SK-N-SH treated with all-trans-retinoic acid at 6 μM for 48 hours (cell line): ENCODE results near the gene ADK.

Source experiments
- CREB5 ChIP-seq: fragments of 250-450 bp; sonication (Bioruptor Pico); IDR thresholded peaks from 2 replicates; pipeline ENCODE4 v1.5.1; 2020; ENCODE audit warnings: low read depth, mild to moderate bottlenecking, moderate library complexity
- CSRNP3 ChIP-seq: fragments of 250-450 bp; sonication (Bioruptor Pico); IDR thresholded peaks from 2 replicates; pipeline ENCODE4 v1.5.1; 2021; ENCODE audit warnings: mild to moderate bottlenecking, moderate library complexity
- GLIS3 ChIP-seq: fragments of 250-450 bp; sonication (Bioruptor Pico); IDR thresholded peaks from 2 replicates; pipeline ENCODE4 v1.5.0; 2020; ENCODE audit warnings: mild to moderate bottlenecking, moderate library complexity
- ISL1 ChIP-seq: fragments of 250-450 bp; sonication (Bioruptor Pico); IDR thresholded peaks from 2 replicates; pipeline ENCODE4 v2.1.2; 2022; ENCODE audit warnings: mild to moderate bottlenecking, moderate library complexity
- PATZ1 ChIP-seq: fragments of 250-450 bp; sonication (Bioruptor Pico); IDR thresholded peaks from 2 replicates; pipeline ENCODE4 v1.8.0; 2020; ENCODE audit warnings: mild to moderate bottlenecking, moderate library complexity, borderline replicate concordance
- POU6F1 ChIP-seq: fragments of 250-450 bp; sonication (Bioruptor Pico); IDR thresholded peaks from 2 replicates; pipeline ENCODE4 v1.8.0; 2021; ENCODE audit warnings: low read depth, mild to moderate bottlenecking, moderate library complexity, borderline replicate concordance
- RARB ChIP-seq: fragments of 250-450 bp; sonication (Bioruptor Pico); IDR thresholded peaks from 2 replicates; pipeline ENCODE4 v1.8.0; 2021; ENCODE audit warnings: mild to moderate bottlenecking, moderate library complexity
- SNAI2 ChIP-seq: fragments of 250-450 bp; sonication (Bioruptor Pico); IDR thresholded peaks from 2 replicates; pipeline ENCODE4 v1.5.0; 2020; ENCODE audit warnings: mild to moderate bottlenecking, moderate library complexity
- TOX ChIP-seq: fragments of 250-450 bp; sonication (Bioruptor Pico); IDR thresholded peaks from 2 replicates; pipeline ENCODE4 v1.8.0; 2021; ENCODE audit warnings: mild to moderate bottlenecking, moderate library complexity, borderline replicate concordance
- TSHZ2 ChIP-seq: fragments of 250-450 bp; sonication (Bioruptor Pico); IDR thresholded peaks from 2 replicates; pipeline ENCODE4 v1.5.0; 2020; ENCODE audit warnings: mild to moderate bottlenecking, moderate library complexity
- ZFP3 ChIP-seq: fragments of 250-450 bp; sonication (Bioruptor Pico); IDR thresholded peaks from 2 replicates; pipeline ENCODE4 v1.5.0; 2020; ENCODE audit warnings: mild to moderate bottlenecking, moderate library complexity
- ZFP30 ChIP-seq: fragments of 450-650 bp; formaldehyde crosslinking; IDR thresholded peaks from 2 replicates; pipeline ENCODE4 v1.5.0; 2022; ENCODE audit warnings: mild to moderate bottlenecking, moderate library complexity
- ZNF565 ChIP-seq: fragments of 450-650 bp; formaldehyde crosslinking; conservative IDR thresholded peaks from 2 replicates; pipeline ENCODE4 v1.5.0; 2020; ENCODE audit warnings: low read depth, mild to moderate bottlenecking, moderate library complexity

- TF ChIP-seq PATZ1 (no peak), RARB (CRISPR knock-in tag) (no peak), SNAI2 (CRISPR knock-in tag) (no peak), TSHZ2 (no peak), ISL1 (CRISPR knock-in tag) (no peak), ZFP3 (CRISPR knock-in tag) (no peak), CREB5 (CRISPR knock-in tag) (no peak), ZFP30 (CRISPR knock-in tag) (no peak), CSRNP3 (CRISPR knock-in tag) (no peak), TOX (no peak), ZNF565 (CRISPR knock-in tag) (no peak), GLIS3 (CRISPR knock-in tag) (no peak), POU6F1 (CRISPR knock-in tag) (no peak)
Observed at GRCh38 chr10:74300666-74301065, 149.6 kb downstream of the ADK start.
